GM12874 (cell line): ENCODE data around the gene C19orf25.

Source experiments
- CTCF ChIP-seq: IDR thresholded peaks from 2 replicates; pipeline ENCODE4 v1.5.1; 2011; ENCODE audit warnings: low read depth, mild to moderate bottlenecking, control low read depth, low read length, moderate library complexity; ENCODE audit not compliant: insufficient read depth

C19orf25 gene

GRCh38 chr19:1490311-1491113 is 11.5 kb upstream of the C19orf25 start, which contains the start of gene PCSK4:
TSS of gene PCSK4 (minus strand) at chr19:1490350. CDS start at chr19:1490346, 4 bp downstream.
- TF ChIP-seq CTCF, result no peak

- no peak for TF ChIP-seq CTCF
Observed at GRCh38 chr19:1489463-1490310, 10.7 kb upstream of the C19orf25 start.

- TF ChIP-seq CTCF, result no peak
Observed at GRCh38 chr19:1488282-1488601, 9.2 kb upstream of the C19orf25 start.

GRCh38 chr19:1487576-1488281 is 8.7 kb upstream of the C19orf25 start:
- no peak for TF ChIP-seq CTCF

GRCh38 chr19:1486720-1487575 is 7.9 kb upstream of the C19orf25 start:
- TF ChIP-seq CTCF, result no peak

GRCh38 chr19:1483979-1484428 is 5.0 kb upstream of the C19orf25 start:
- TF ChIP-seq CTCF, result no peak
